OCI-LY3 (cell line): ENCODE results near the gene THAP11.

Experiments
- EZH2phosphoT487 ChIP-seq: fragments of 200-600 bp; shearing (Covaris generic); IDR thresholded peaks from 2 replicates; pipeline ENCODE4 v1.6.1; 2018; ENCODE audit warnings: antibody characterized with exemption, mixed run types, low read depth
- TF ChIP-seq, protein P1 (sequence below): fragments of 200-600, 300-600 bp; sonication (generic); IDR thresholded peaks from 2 replicates; pipeline ENCODE4 v1.5.1; 2014; ENCODE audit warnings: antibody characterized with exemption, low read length, low read depth

GRCh38 chr16:67869653-67870052, 27.5 kb downstream of the THAP11 start:
- TF ChIP-seq EZH2phosphoT487 = no peak
- TF ChIP-seq, protein P1, sequence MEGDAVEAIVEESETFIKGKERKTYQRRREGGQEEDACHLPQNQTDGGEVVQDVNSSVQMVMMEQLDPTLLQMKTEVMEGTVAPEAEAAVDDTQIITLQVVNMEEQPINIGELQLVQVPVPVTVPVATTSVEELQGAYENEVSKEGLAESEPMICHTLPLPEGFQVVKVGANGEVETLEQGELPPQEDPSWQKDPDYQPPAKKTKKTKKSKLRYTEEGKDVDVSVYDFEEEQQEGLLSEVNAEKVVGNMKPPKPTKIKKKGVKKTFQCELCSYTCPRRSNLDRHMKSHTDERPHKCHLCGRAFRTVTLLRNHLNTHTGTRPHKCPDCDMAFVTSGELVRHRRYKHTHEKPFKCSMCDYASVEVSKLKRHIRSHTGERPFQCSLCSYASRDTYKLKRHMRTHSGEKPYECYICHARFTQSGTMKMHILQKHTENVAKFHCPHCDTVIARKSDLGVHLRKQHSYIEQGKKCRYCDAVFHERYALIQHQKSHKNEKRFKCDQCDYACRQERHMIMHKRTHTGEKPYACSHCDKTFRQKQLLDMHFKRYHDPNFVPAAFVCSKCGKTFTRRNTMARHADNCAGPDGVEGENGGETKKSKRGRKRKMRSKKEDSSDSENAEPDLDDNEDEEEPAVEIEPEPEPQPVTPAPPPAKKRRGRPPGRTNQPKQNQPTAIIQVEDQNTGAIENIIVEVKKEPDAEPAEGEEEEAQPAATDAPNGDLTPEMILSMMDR = no peak
